ENCODE data around the gene RNF220.
A peak's percentile ranks its signal among the peaks of the same experiment; 100 is the strongest.

Gene RNF220

DNA sequence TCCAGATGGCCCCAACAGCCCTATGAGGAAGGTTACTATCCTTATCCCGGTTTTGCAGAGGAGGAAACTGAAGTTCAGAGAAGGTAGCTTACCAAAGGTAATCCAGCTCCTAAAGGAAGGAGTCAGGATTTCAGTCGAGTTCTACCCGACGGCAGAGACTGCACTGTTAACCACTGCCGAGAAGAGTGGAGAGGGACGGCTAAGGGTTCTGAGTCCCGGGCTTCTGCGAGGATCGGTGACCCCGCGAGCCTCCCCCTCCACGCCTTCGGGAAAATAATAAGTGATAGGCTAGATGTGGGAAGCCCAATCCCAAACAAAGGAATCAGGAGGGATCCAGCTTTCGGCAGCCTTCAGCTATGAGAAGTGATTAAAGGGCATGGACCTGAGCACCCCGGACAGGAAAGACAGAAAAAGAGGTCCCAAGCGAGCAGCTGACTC lies 268.6 kb downstream of the RNF220 start:
- H3K36me3 ChIP-seq (ENCODE audit: insufficient read depth, low read length), result no peaks in the 10 kb centered on the region
- H3K9me2 ChIP-seq (ENCODE audit: low read depth, low read length), result no peaks in the 10 kb centered on the region
- no peak for TF ChIP-seq EZH2 (IDR thresholded peaks at IDR 0.05; ENCODE audit: borderline replicate concordance, low read length)
- TF ChIP-seq, protein P1, sequence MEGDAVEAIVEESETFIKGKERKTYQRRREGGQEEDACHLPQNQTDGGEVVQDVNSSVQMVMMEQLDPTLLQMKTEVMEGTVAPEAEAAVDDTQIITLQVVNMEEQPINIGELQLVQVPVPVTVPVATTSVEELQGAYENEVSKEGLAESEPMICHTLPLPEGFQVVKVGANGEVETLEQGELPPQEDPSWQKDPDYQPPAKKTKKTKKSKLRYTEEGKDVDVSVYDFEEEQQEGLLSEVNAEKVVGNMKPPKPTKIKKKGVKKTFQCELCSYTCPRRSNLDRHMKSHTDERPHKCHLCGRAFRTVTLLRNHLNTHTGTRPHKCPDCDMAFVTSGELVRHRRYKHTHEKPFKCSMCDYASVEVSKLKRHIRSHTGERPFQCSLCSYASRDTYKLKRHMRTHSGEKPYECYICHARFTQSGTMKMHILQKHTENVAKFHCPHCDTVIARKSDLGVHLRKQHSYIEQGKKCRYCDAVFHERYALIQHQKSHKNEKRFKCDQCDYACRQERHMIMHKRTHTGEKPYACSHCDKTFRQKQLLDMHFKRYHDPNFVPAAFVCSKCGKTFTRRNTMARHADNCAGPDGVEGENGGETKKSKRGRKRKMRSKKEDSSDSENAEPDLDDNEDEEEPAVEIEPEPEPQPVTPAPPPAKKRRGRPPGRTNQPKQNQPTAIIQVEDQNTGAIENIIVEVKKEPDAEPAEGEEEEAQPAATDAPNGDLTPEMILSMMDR (IDR thresholded peaks at IDR 0.05; ENCODE audit: low read length), result no peak
- peak overlapping the region; percentile 67 for H3K4me3 ChIP-seq (ENCODE audit: low read depth, low read length, poor library complexity, severe bottlenecking)
- no peaks in the 10 kb centered on the region for H3K79me2 ChIP-seq (ENCODE audit: insufficient read depth, low read length)
- peak overlapping the region; percentile 92 for H3K4me2 ChIP-seq (ENCODE audit: low read length)
- H3F3A ChIP-seq (ENCODE audit: insufficient read depth, low read length), result no peaks in the 10 kb centered on the region
- H3K9ac ChIP-seq (ENCODE audit: low read length), result peak overlapping the region; percentile 59
- H3K4me1 ChIP-seq (ENCODE audit: insufficient read depth, low read length, severe bottlenecking), result peaks cover 33% of the 10 kb centered on the region
- H2AFZ ChIP-seq (ENCODE audit: low read length), result no peak overlapping the region
- H3K27ac ChIP-seq (ENCODE audit: low read depth, low read length, poor library complexity, severe bottlenecking), result no peak overlapping the region
- H4K20me1 ChIP-seq (ENCODE audit: insufficient read depth, low read length), result no peaks in the 10 kb centered on the region
- H3K27me3 ChIP-seq (ENCODE audit: insufficient read depth, low read length), result no peaks in the 10 kb centered on the region
- no peaks in the 10 kb centered on the region for H3K9me3 ChIP-seq (ENCODE audit: low read length)

DNA sequence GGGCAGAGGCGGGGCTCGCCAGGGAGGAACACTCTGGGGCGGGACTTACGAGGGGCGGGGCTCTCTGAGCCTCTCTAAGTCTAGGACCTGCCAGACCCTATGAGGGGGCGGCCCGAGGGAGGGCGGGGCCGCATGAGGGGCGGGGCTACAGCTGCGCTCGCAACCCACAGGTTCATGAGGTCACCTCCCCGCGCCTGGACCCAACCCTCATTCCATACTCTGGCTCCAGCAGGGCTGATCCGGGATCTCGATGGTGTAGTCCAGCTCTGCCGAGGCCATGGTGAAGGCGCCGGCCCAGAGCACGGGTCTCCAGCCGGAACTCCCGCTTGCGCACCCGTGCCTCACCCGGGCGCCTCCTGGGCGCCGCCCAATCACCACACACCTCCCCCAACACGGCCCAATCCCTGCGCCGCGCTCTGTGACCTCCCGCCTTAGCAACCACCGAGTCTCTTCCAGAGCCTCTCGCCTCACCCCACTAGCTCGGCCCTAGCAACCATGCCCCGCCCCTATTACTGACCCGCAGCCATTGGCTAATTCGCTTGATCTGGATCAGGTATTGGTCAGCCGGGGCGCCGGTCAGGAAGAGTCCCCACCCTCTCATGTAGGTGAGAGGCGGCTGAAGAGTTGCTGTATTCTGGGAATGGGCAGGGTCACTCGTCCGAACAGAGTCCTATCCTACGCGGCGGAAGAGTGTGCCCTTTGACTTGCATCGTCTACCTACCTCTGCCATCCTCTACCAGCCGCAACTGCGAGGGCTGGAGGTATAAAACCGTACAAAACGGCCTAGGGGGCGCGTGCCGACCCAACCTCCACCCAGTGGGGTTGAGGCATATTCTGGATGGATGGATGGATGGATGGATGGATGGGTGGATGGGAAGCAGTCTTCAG lies 269.3 kb downstream of the RNF220 start, which contains the start of the genes ARMH1 and TMEM53:
TSS of gene ARMH1 (plus strand) at position 602 of the 888 bp plus-strand sequence. CDS start 14,984 bp downstream, outside the sequence.
TSS of gene TMEM53 (minus strand) at position 369 of the 888 bp plus-strand sequence. CDS start at position 279, 90 bp downstream.
- Histone ChIP-seq H2AFZ (ENCODE audit: low read length) (no peak within 1 kb of the TSS), H3K9me2 (ENCODE audit: low read depth, low read length) (no peaks in the 10 kb centered on the region), H4K20me1 (ENCODE audit: insufficient read depth, low read length) (no peaks in the 10 kb centered on the region), H3K4me1 (ENCODE audit: insufficient read depth, low read length, severe bottlenecking) (peaks cover 33% of the 10 kb centered on the region), H3K9me3 (ENCODE audit: low read length) (no peaks in the 10 kb centered on the region), H3K27me3 (ENCODE audit: insufficient read depth, low read length) (no peaks in the 10 kb centered on the region), H3K4me3 (ENCODE audit: low read depth, low read length, poor library complexity, severe bottlenecking) (peak within 1 kb of the TSS; percentile 67), H3K79me2 (ENCODE audit: insufficient read depth, low read length) (no peaks in the 10 kb centered on the region), H3K4me2 (ENCODE audit: low read length) (peak within 1 kb of the TSS; percentile 92), H3K27ac (ENCODE audit: low read depth, low read length, poor library complexity, severe bottlenecking) (peak within 1 kb of the TSS; percentile 33), H3K9ac (ENCODE audit: low read length) (peak within 1 kb of the TSS; percentile 68), H3F3A (ENCODE audit: insufficient read depth, low read length) (no peaks in the 10 kb centered on the region), H3K36me3 (ENCODE audit: insufficient read depth, low read length) (no peaks in the 10 kb centered on the region)
- no peak for TF ChIP-seq EZH2 (IDR thresholded peaks at IDR 0.05; ENCODE audit: borderline replicate concordance, low read length)
- TF ChIP-seq, protein P1 (IDR thresholded peaks at IDR 0.05; ENCODE audit: low read length), result peak; percentile 47

DNA sequence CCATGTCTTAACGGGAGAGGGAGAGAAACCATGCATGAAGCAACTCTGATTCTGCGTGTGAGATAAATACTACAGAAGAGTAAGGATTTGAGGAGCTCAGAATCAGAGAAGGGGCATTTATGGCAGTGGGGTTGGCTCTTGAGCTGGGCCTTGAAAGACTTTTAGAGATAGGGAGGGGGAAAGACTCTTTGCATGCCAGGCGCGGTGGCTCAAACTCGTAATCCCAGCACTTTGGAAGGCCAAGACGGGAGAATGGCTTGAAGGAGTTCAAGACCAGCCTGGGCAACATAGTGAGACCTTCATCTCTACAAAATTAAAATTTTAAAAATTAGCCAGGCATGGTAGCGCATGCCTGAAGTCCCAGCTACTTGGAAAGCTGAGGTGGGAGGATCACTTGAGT lies 270.1 kb downstream of the RNF220 start:
- Histone ChIP-seq H3K27ac (ENCODE audit: low read depth, low read length, poor library complexity, severe bottlenecking) (peak overlapping the region; percentile 33), H2AFZ (ENCODE audit: low read length) (no peak overlapping the region), H3K9me3 (ENCODE audit: low read length) (no peaks in the 10 kb centered on the region)

More for the DNA sequence above, 270.1 kb downstream of the RNF220 start:
- Histone ChIP-seq H3K36me3 (ENCODE audit: insufficient read depth, low read length) (no peaks in the 10 kb centered on the region), H3K9me2 (ENCODE audit: low read depth, low read length) (no peaks in the 10 kb centered on the region), H3K9ac (ENCODE audit: low read length) (peak overlapping the region; percentile 68), H3F3A (ENCODE audit: insufficient read depth, low read length) (no peaks in the 10 kb centered on the region), H3K27me3 (ENCODE audit: insufficient read depth, low read length) (no peaks in the 10 kb centered on the region), H3K79me2 (ENCODE audit: insufficient read depth, low read length) (no peaks in the 10 kb centered on the region), H3K4me3 (ENCODE audit: low read depth, low read length, poor library complexity, severe bottlenecking) (peak overlapping the region; percentile 67), H3K4me1 (ENCODE audit: insufficient read depth, low read length, severe bottlenecking) (peaks cover 33% of the 10 kb centered on the region), H4K20me1 (ENCODE audit: insufficient read depth, low read length) (no peaks in the 10 kb centered on the region), H3K4me2 (ENCODE audit: low read length) (peak overlapping the region; percentile 92)
- TF ChIP-seq, protein P1 (IDR thresholded peaks at IDR 0.05; ENCODE audit: low read length), result no peak
- TF ChIP-seq EZH2 (IDR thresholded peaks at IDR 0.05; ENCODE audit: borderline replicate concordance, low read length), result no peak
